Type B pancreatic cell (in vitro differentiated cells): ENCODE measurements around the gene LYPD4. TPM values are rescaled to one million over a fixed set of nuclear protein-coding genes. Genes with fewer than 3 reads are reported as not detected.

Experiments used
- DNase-seq: peaks from one replicate; pipeline ENCODE4 v3.0.0; 2021; ENCODE audit warnings: mixed read lengths; ENCODE audit not compliant: unreplicated experiment; ENCODE audit errors: extremely low spot score
- H3K27ac Mint-ChIP-seq: 2 replicates; pipeline ENCODE4 v1.8.0; 2021; ENCODE audit warnings: mild to moderate bottlenecking, mixed read lengths
- H3K27me3 Mint-ChIP-seq: 2 replicates; pipeline ENCODE4 v1.8.0; 2021; ENCODE audit warnings: mixed read lengths
- H3K36me3 Mint-ChIP-seq: 2 replicates; pipeline ENCODE4 v1.8.0; 2021; ENCODE audit warnings: mixed read lengths
- H3K4me1 Mint-ChIP-seq: one replicate; pipeline ENCODE4 v1.8.0; 2021; ENCODE audit warnings: mixed read lengths; ENCODE audit not compliant: unreplicated experiment
- H3K4me3 Mint-ChIP-seq: 2 replicates; pipeline ENCODE4 v1.8.0; 2021; ENCODE audit warnings: mild to moderate bottlenecking, mixed read lengths
- H3K9me3 Mint-ChIP-seq: 2 replicates; pipeline ENCODE4 v1.8.0; 2021; ENCODE audit warnings: mixed read lengths
- total RNA-seq: library from RNA; stranded (reverse); gene quantifications from 2 replicates; pipeline ENCODE4 v1.2.1, GENCODE V29; 2021; ENCODE audit warnings: low replicate concordance
- TF ChIP-seq, protein P1 (sequence below): fragments of 200-600 bp; sonication (generic); conservative IDR thresholded peaks from 2 replicates; pipeline ENCODE4 v1.5.0; 2021; ENCODE audit warnings: antibody characterized with exemption, mild to moderate bottlenecking

LYPD4 gene
- total RNA-seq, 1 donor from 2014 or later, result not detected

GRCh38 chr19:41882568-41883462, 38.3 kb upstream of the LYPD4 start, which contains the start of gene ARHGEF1:
Gene ARHGEF1 (plus strand): TSS chr19:41883184. CDS start chr19:41888083, 4,899 bp downstream.
- H3K9me3 Mint-ChIP-seq, result no peaks in the 10 kb centered on the region
- H3K4me1 Mint-ChIP-seq, result peaks cover 22% of the 10 kb centered on the region
- H3K27me3 Mint-ChIP-seq, result peaks cover 30% of the 10 kb centered on the region
- no peak for DNase-seq
- TF ChIP-seq, protein P1, sequence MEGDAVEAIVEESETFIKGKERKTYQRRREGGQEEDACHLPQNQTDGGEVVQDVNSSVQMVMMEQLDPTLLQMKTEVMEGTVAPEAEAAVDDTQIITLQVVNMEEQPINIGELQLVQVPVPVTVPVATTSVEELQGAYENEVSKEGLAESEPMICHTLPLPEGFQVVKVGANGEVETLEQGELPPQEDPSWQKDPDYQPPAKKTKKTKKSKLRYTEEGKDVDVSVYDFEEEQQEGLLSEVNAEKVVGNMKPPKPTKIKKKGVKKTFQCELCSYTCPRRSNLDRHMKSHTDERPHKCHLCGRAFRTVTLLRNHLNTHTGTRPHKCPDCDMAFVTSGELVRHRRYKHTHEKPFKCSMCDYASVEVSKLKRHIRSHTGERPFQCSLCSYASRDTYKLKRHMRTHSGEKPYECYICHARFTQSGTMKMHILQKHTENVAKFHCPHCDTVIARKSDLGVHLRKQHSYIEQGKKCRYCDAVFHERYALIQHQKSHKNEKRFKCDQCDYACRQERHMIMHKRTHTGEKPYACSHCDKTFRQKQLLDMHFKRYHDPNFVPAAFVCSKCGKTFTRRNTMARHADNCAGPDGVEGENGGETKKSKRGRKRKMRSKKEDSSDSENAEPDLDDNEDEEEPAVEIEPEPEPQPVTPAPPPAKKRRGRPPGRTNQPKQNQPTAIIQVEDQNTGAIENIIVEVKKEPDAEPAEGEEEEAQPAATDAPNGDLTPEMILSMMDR, result no peak
- no peaks in the 10 kb centered on the region for H3K36me3 Mint-ChIP-seq
- peak within 1 kb of the TSS; percentile 97 for H3K4me3 Mint-ChIP-seq
- peak within 1 kb of the TSS; percentile 90 for H3K27ac Mint-ChIP-seq

GRCh38 chr19:41880329-41880708, 35.8 kb upstream of the LYPD4 start:
- H3K4me3 Mint-ChIP-seq, result no peak overlapping the region
- H3K4me1 Mint-ChIP-seq, result peaks cover 12% of the 10 kb centered on the region
- no peaks in the 10 kb centered on the region for H3K36me3 Mint-ChIP-seq
- H3K27me3 Mint-ChIP-seq, result peaks cover 30% of the 10 kb centered on the region
- TF ChIP-seq, protein P1, result no peak
- no peak overlapping the region for H3K27ac Mint-ChIP-seq
- no peak for DNase-seq
- no peaks in the 10 kb centered on the region for H3K9me3 Mint-ChIP-seq

DNA sequence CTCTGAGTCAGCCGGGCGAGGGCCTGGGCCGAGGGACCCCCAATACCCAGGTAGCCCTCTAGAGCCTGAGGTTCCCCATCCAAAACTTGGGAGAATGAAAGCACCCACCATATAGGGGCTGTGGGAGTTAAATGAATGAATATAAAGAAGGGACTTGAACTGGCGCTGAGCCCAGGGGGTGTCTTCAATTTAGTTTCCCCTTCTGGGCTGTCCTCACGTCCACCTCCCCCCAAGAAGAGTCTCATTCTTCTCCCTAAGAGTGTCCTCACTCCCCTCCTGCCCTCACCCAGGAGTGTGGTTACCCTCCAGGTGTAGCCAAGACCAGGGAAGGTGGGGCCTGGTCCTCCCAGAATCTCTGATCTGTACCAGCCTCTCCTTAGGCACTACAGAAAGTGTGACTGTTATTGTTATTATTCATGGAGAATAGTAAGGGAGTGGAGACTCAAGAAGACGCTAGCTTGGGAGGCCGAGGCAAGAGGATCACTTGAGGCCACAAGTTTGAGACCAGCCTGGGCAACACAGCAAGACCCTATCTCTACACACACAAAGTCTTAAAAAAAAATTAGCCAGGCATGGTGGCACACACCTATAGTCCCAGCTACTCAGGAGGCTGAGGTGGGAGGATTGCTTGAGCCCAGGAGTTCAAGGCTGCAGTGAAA, 35.3 kb upstream of the LYPD4 start:
- no peaks in the 10 kb centered on the region for H3K9me3 Mint-ChIP-seq
- TF ChIP-seq, protein P1, result no peak
- no peak overlapping the region for H3K4me3 Mint-ChIP-seq
- H3K36me3 Mint-ChIP-seq, result no peaks in the 10 kb centered on the region
- DNase-seq, result no peak
- H3K27ac Mint-ChIP-seq, result no peak overlapping the region
- H3K4me1 Mint-ChIP-seq, result peaks cover 7% of the 10 kb centered on the region
- H3K27me3 Mint-ChIP-seq, result peaks cover 30% of the 10 kb centered on the region

GRCh38 chr19:41879080-41879479, 34.6 kb upstream of the LYPD4 start:
- H3K4me3 Mint-ChIP-seq, result no peak overlapping the region
- H3K27me3 Mint-ChIP-seq, result peaks cover 30% of the 10 kb centered on the region
- no peaks in the 10 kb centered on the region for H3K9me3 Mint-ChIP-seq
- DNase-seq, result no peak
- peaks cover 7% of the 10 kb centered on the region for H3K4me1 Mint-ChIP-seq
- H3K27ac Mint-ChIP-seq, result no peak overlapping the region
- TF ChIP-seq, protein P1, result no peak
- H3K36me3 Mint-ChIP-seq, result no peaks in the 10 kb centered on the region

- Mint-ChIP-seq H3K27me3 (peaks cover 25% of the 10 kb centered on the region), H3K27ac (no peak overlapping the region), H3K9me3 (no peaks in the 10 kb centered on the region), H3K4me3 (no peak overlapping the region), H3K4me1 (peaks cover 10% of the 10 kb centered on the region), H3K36me3 (no peaks in the 10 kb centered on the region)
- TF ChIP-seq, protein P1, result no peak
- DNase-seq, result no peak
These were observed 33.7 kb upstream of the LYPD4 start for GRCh38 chr19:41877916-41878905.
